Measurements from ENCODE around the gene NTMT1. TPM values are rescaled to one million over a fixed set of nuclear protein-coding genes. Genes with fewer than 3 reads are reported as not detected.

NTMT1 gene
- total RNA-seq, 1 experiment from 2014 or later = 84.8 TPM

- TF ChIP-seq ZBTB33 (IDR thresholded peaks at IDR 0.05; ENCODE audit: extremely low read depth, insufficient replicate concordance, low read length) (no peak), ZNF274 (IDR thresholded peaks at IDR 0.05; ENCODE audit: low read depth, low read length) (no peak), ELF1 (IDR thresholded peaks at IDR 0.05; ENCODE audit: borderline replicate concordance, low read depth) (no peak), EZH2phosphoT487 (IDR thresholded peaks at IDR 0.05; ENCODE audit: borderline replicate concordance) (no peak), CEBPB (IDR thresholded peaks at IDR 0.05; ENCODE audit: low read depth) (no peak), ATF3 (IDR thresholded peaks at IDR 0.05) (no peak), EGR1 (IDR thresholded peaks at IDR 0.05; ENCODE audit: low read depth) (no peak), CTCF (IDR thresholded peaks at IDR 0.05 in 2 of 3, conservative IDR thresholded peaks at IDR 0.05 in 1 of 3; ENCODE audit: borderline replicate concordance in 1 of 3, insufficient read depth in 1 of 3, low read depth in 2 of 3, low read length in 2 of 3) (no peak)
These were observed 51.5 kb downstream of the NTMT1 start (continued) for GRCh38 chr9:129677456-129677855.

- H3K9me3 ChIP-seq (ENCODE audit: control insufficient read depth in 1 of 2, insufficient read depth in 1 of 2, low read depth in 1 of 2, low read length in 2 of 2) = no peaks in the 10 kb centered on the region
- H4K20me1 ChIP-seq (ENCODE audit: insufficient read depth) = no peaks in the 10 kb centered on the region
- no peak overlapping the region for H3K9ac ChIP-seq (ENCODE audit: low read length)
- intact Hi-C loops (cut with micrococcal nuclease) = no loop called here
- DNase-seq (ENCODE audit: low read depth, low spot score) (no peak), ATAC-seq (no peak)
- POLR2A ChIA-PET = no interaction called here
- H3K4me3 ChIP-seq (replicated peaks in 1 of 2; ENCODE audit: low read depth in 1 of 2, low read length in 2 of 2) = no peak overlapping the region
- H3K36me3 ChIP-seq (ENCODE audit: control insufficient read depth in 1 of 2, insufficient read depth in 2 of 2, low read length in 2 of 2) = no peaks in the 10 kb centered on the region
- BruUV-seq (replicated peaks) = no TSS peak
- no peak overlapping the region for H3K27ac ChIP-seq (ENCODE audit: low read depth, low read length)
- no peaks in the 10 kb centered on the region for H3K79me2 ChIP-seq (ENCODE audit: insufficient read depth, low read length)
- no peak overlapping the region for H2AFZ ChIP-seq (ENCODE audit: low read depth, low read length, poor library complexity, severe bottlenecking)
- CTCF ChIA-PET = no interaction called here
- peaks cover 0 to 13% of the 10 kb centered on the region in 2 experiments; a peak in 2 of 4 replicates for H3K4me1 ChIP-seq (ENCODE audit: control insufficient read depth in 1 of 2, insufficient read depth in 2 of 2, low read length in 2 of 2)
- H3K4me2 ChIP-seq (ENCODE audit: low read length) = no peak overlapping the region
- no peaks in the 10 kb centered on the region for H3K27me3 ChIP-seq (ENCODE audit: insufficient read depth, low read length)
- RAD21 ChIA-PET (ENCODE audit: low non-redundant PET in 1 of 2, low total read pairs in 2 of 2, uncharacterized antibody in 2 of 2, unreplicated experiment in 2 of 2) = no interaction called here
- no peaks in the 10 kb centered on the region for H3K9me2 ChIP-seq (ENCODE audit: insufficient read depth)
- no peak for TF ChIP-seq CTCF (IDR thresholded peaks at IDR 0.05 in 2 of 3, conservative IDR thresholded peaks at IDR 0.05 in 1 of 3; ENCODE audit: borderline replicate concordance in 1 of 3, insufficient read depth in 1 of 3, low read depth in 2 of 3, low read length in 2 of 3)
- no peak for TF ChIP-seq SRF (IDR thresholded peaks at IDR 0.05; ENCODE audit: low read depth)
- TF ChIP-seq CBX3 (IDR thresholded peaks at IDR 0.05; ENCODE audit: low read depth) = no peak
- no peak for TF ChIP-seq FOSL1 (IDR thresholded peaks at IDR 0.05; ENCODE audit: low read depth)
- no peak for TF ChIP-seq EGR1 (IDR thresholded peaks at IDR 0.05; ENCODE audit: low read depth)
- TF ChIP-seq ATF3 (IDR thresholded peaks at IDR 0.05) = no peak
- no peak for TF ChIP-seq EZH2 (IDR thresholded peaks at IDR 0.05)
- no peak for TF ChIP-seq EZH2phosphoT487 (IDR thresholded peaks at IDR 0.05; ENCODE audit: borderline replicate concordance)
- TF ChIP-seq JUND (IDR thresholded peaks at IDR 0.05) = no peak
- no peak for TF ChIP-seq POLR2AphosphoS5 (IDR thresholded peaks at IDR 0.05; ENCODE audit: low read depth, low read length)
- TF ChIP-seq CEBPB (IDR thresholded peaks at IDR 0.05; ENCODE audit: low read depth) = no peak
- TF ChIP-seq RAD21 (IDR thresholded peaks at IDR 0.05; ENCODE audit: low read depth) = no peak
These were observed 52.9 kb downstream of the NTMT1 start for GRCh38 chr9:129678844-129679243.

All from HCT116 (cell line).